ENCODE results near the gene ITPKC. TPM values are rescaled to one million over a fixed set of nuclear protein-coding genes. Genes with fewer than 3 reads are reported as not detected.

The ITPKC gene
- total and polyA plus RNA-seq, 2 experiments from 2014 or later = 5.3 to 12.6 TPM

GRCh38 chr19:40688987-40689338 is 27.9 kb upstream of the ITPKC start:
- H3K4me3 Mint-ChIP-seq = no peak overlapping the region

More at GRCh38 chr19:40688987-40689338, 27.9 kb upstream of the ITPKC start:
- Histone ChIP-seq H3K4me1 (ENCODE audit: insufficient read depth) (peaks cover 8% of the 10 kb centered on the region; the same call in 1 of the 2 replicates), H3K36me3 (ENCODE audit: insufficient read depth) (0 out of 2 replicates have a peak, but pooled peaks cover 3% of the 10 kb centered on the region), H3K27me3 (ENCODE audit: insufficient read depth) (no peaks in the 10 kb centered on the region), H3K9me2 (ENCODE audit: insufficient read depth) (no peaks in the 10 kb centered on the region), H3K4me2 (peak overlapping the region; percentile 94), H4K20me1 (replicated peaks; ENCODE audit: insufficient read depth) (peaks cover 8% of the 10 kb centered on the region), H3K27ac (ENCODE audit: low read depth) (no peak overlapping the region), H3K4me3 (peak overlapping the region; percentile 78), H2AFZ (no peak overlapping the region), H3F3A (replicated peaks; ENCODE audit: low read depth) (no peaks in the 10 kb centered on the region; the same call in 1 of the 2 replicates), H3K79me2 (replicated peaks; ENCODE audit: insufficient read depth) (peaks cover 19% of the 10 kb centered on the region)
- peaks cover 6% of the 10 kb centered on the region for H3K27me3 Mint-ChIP-seq (ENCODE audit: insufficient read depth, low read depth, poor library complexity)
- H3K27ac Mint-ChIP-seq = no peak overlapping the region
- no peak for ATAC-seq
- DNase-seq (ENCODE audit: low spot score) = no peak
- H3K4me1 Mint-ChIP-seq = peaks cover 17% of the 10 kb centered on the region
- no peaks in the 10 kb centered on the region; the same call in 2 of the 3 replicates for H3K9me3 Mint-ChIP-seq
- peaks cover 20% of the 10 kb centered on the region for H3K36me3 Mint-ChIP-seq (ENCODE audit: low read depth)
- no peak for TF ChIP-seq JUNB (IDR thresholded peaks at IDR 0.05; ENCODE audit: unreplicated experiment)
- TF ChIP-seq EZH2 (IDR thresholded peaks at IDR 0.05; ENCODE audit: low read depth, unreplicated experiment) = no peak
- no peak for TF ChIP-seq ETS1 (IDR thresholded peaks at IDR 0.05)
- TF ChIP-seq CTCF (conservative IDR thresholded peaks at IDR 0.05; ENCODE audit: low read depth in 2 of 2) = no peak
- TF ChIP-seq POLR2AphosphoS5 (IDR thresholded peaks at IDR 0.05; ENCODE audit: low read depth) = no peak
- no peak for TF ChIP-seq ZNF331 (CRISPR knock-in tag; IDR thresholded peaks at IDR 0.05; ENCODE audit: low read depth)
- no peak for TF ChIP-seq EZH2phosphoT487 (IDR thresholded peaks at IDR 0.05; ENCODE audit: unreplicated experiment)
- TF ChIP-seq REST (IDR thresholded peaks at IDR 0.05; ENCODE audit: unreplicated experiment) = no peak
- no peak for TF ChIP-seq NANOG (IDR thresholded peaks at IDR 0.05; ENCODE audit: borderline replicate concordance)
- TF ChIP-seq ZNF114 (CRISPR knock-in tag; IDR thresholded peaks at IDR 0.05) = no peak
- TF ChIP-seq STAT1 (IDR thresholded peaks at IDR 0.05; ENCODE audit: unreplicated experiment) = no peak
- no peak for TF ChIP-seq CREB1 (CRISPR knock-in tag; IDR thresholded peaks at IDR 0.05; ENCODE audit: low read depth)
- TF ChIP-seq ZNF462 (CRISPR knock-in tag; IDR thresholded peaks at IDR 0.05) = no peak

All from GM23338 (cell line).